Measurements from ENCODE around the gene DENND11. TPM values are rescaled to one million over a fixed set of nuclear protein-coding genes. Genes with fewer than 3 reads are reported as not detected.

DENND11 gene
- total RNA-seq, 1 donor from 2014 or later, result 33.9 TPM

Other genes starting within 250 kb of the DENND11 start
- 27.1 and 28.5 TPM in 2 replicates for gene AGK, start 150.8 kb downstream of the DENND11 start, total RNA-seq
- gene WEE2, start 6.2 kb upstream of the DENND11 start, total RNA-seq, result not detected in 2 replicates
- 200 and 204 TPM in 2 replicates for gene SSBP1, start 36.2 kb upstream of the DENND11 start, total RNA-seq
- gene TAS2R3, start 61.9 kb upstream of the DENND11 start, total RNA-seq, result 0.46 and 1.3 TPM in 2 replicates
- 0.33 and 0.85 TPM in 2 replicates for gene TAS2R4, start 74.5 kb upstream of the DENND11 start, total RNA-seq
- gene TAS2R5, start 88.1 kb upstream of the DENND11 start, total RNA-seq, result 0.53 and 0.74 TPM in 2 replicates
- gene PRSS37, start 139.3 kb upstream of the DENND11 start, total RNA-seq, result not detected in 2 replicates
- gene OR9A4, start 214.2 kb upstream of the DENND11 start, total RNA-seq, result not detected in 2 replicates
- gene CLEC5A, start 244.8 kb upstream of the DENND11 start, total RNA-seq, result not detected in 2 replicates

Measured in pulmonary artery endothelial cell (primary cell).